OCI-LY3 (cell line): ENCODE results near the gene NOLC1.

Experiments used
- CTCF ChIP-seq: fragments of 200-600, 300-600 bp; sonication (generic); IDR thresholded peaks from 2 replicates; pipeline ENCODE4 v1.5.1; 2014; ENCODE audit warnings: antibody characterized with exemption, low read length, low read depth
- EZH2phosphoT487 ChIP-seq: fragments of 200-600 bp; shearing (Covaris generic); IDR thresholded peaks from 2 replicates; pipeline ENCODE4 v1.6.1; 2018; ENCODE audit warnings: antibody characterized with exemption, mixed run types, low read depth

- no peak for TF ChIP-seq CTCF
- TF ChIP-seq EZH2phosphoT487: no peak
Observed at GRCh38 chr10:102195296-102195870, 43.2 kb downstream of the NOLC1 start.
